HEK293 (cell line): ENCODE results near the gene WAC.

Experiments used
- CTCF ChIA-PET: fragments of 350-600 bp; formaldehyde crosslinking; extraction: SDS; loops from one replicate; lab custom pipeline; 2021; ENCODE audit warnings: antibody characterized with exemption; lab: Yijun Ruan, JAX
- POLR2A ChIA-PET: fragments of 300-600 bp; formaldehyde crosslinking; extraction: SDS; loops from one replicate; lab custom pipeline; 2020; ENCODE audit warnings: antibody characterized with exemption, inconsistent platforms; lab: Yijun Ruan, JAX
- H3K27ac ChIP-seq: fragments of 200-500 bp; sonication (Bioruptor generic); 2 replicates; pipeline ENCODE4 v1.5.1; 2014; ENCODE audit warnings: low read depth, low read length, control low read depth, inconsistent platforms; ENCODE audit errors: extremely low read depth
- H3K36me3 ChIP-seq, 2 experiments: fragments of 200-500 bp in 1 of 2; sonication (Bioruptor generic) in 1 of 2; 1 replicate in 1 of 2; 2 replicates in 1 of 2; pipeline ENCODE4 v1.5.1; 2014 to 2017; ENCODE audit warnings: inconsistent platforms in 2 of 2, low read length in 2 of 2; ENCODE audit not compliant: control insufficient read depth in 2 of 2, insufficient read depth in 1 of 2
- H3K4me1 ChIP-seq: fragments of 200-500 bp; sonication (Bioruptor generic); 2 replicates; pipeline ENCODE4 v1.5.1; 2014; ENCODE audit warnings: mild to moderate bottlenecking, low read length, inconsistent platforms; ENCODE audit not compliant: control insufficient read depth, insufficient read depth
- H3K4me3 ChIP-seq: 2 replicates; pipeline ENCODE4 v1.5.1; 2011; ENCODE audit warnings: low read depth, mild to moderate bottlenecking, control low read depth, low read length, moderate library complexity
- H3K9me3 ChIP-seq: fragments of 200-500 bp; sonication (Bioruptor generic); 2 replicates; pipeline ENCODE4 v1.5.1; 2014; ENCODE audit warnings: low read depth, low read length, inconsistent platforms; ENCODE audit not compliant: control insufficient read depth, insufficient read depth
- MZF1 ChIP-seq: fragments of 450-650 bp; formaldehyde crosslinking; IDR thresholded peaks from 2 replicates; pipeline ENCODE4 v1.5.1; 2017; ENCODE audit warnings: missing biosample characterization, missing genetic modification characterization, borderline replicate concordance
- OSR2 ChIP-seq: fragments of 450-650 bp; formaldehyde crosslinking; IDR thresholded peaks from 2 replicates; pipeline ENCODE4 v1.5.1; 2016; ENCODE audit warnings: missing biosample characterization, missing genetic modification characterization
- PBX3 ChIP-seq: sonication (generic); formaldehyde crosslinking; IDR thresholded peaks from 2 replicates; pipeline ENCODE4 v1.8.1; 2022; ENCODE audit warnings: mild to moderate bottlenecking, moderate library complexity, missing genetic modification reagents
- REPIN1 ChIP-seq: fragments of 450-650 bp; formaldehyde crosslinking; IDR thresholded peaks from 2 replicates; pipeline ENCODE4 v1.5.1; 2017; ENCODE audit warnings: missing biosample characterization, missing genetic modification characterization, low read depth
- ZBTB26 ChIP-seq: fragments of 450-650 bp; formaldehyde crosslinking; optimal IDR thresholded peaks from 2 replicates; pipeline ENCODE3; 2016; ENCODE audit warnings: missing biosample characterization, mild to moderate bottlenecking, missing genetic modification characterization
- ZNF133 ChIP-seq: fragments of 450-650 bp; formaldehyde crosslinking; IDR thresholded peaks from 2 replicates; pipeline ENCODE4 v1.5.1; 2016; ENCODE audit warnings: missing biosample characterization, missing genetic modification characterization
- ZNF138 ChIP-seq: fragments of 450-650 bp; formaldehyde crosslinking; IDR thresholded peaks from 2 replicates; pipeline ENCODE4 v1.5.1; 2016; ENCODE audit warnings: missing biosample characterization, missing genetic modification characterization, borderline replicate concordance
- ZNF174 ChIP-seq: fragments of 450-650 bp; formaldehyde crosslinking; IDR thresholded peaks from 2 replicates; pipeline ENCODE4 v1.5.0; 2017; ENCODE audit warnings: missing biosample characterization, mild to moderate bottlenecking, missing genetic modification characterization
- ZNF18 ChIP-seq: fragments of 450-650 bp; formaldehyde crosslinking; IDR thresholded peaks from 2 replicates; pipeline ENCODE4 v1.5.1; 2016; ENCODE audit warnings: missing biosample characterization, missing genetic modification characterization
- ZNF362 ChIP-seq: fragments of 450-650 bp; formaldehyde crosslinking; IDR thresholded peaks from 2 replicates; pipeline ENCODE4 v1.5.1; 2016; ENCODE audit warnings: missing biosample characterization, missing genetic modification characterization
- ZNF398 ChIP-seq: fragments of 450-650 bp; formaldehyde crosslinking; IDR thresholded peaks from 2 replicates; pipeline ENCODE4 v1.5.1; 2017; ENCODE audit warnings: missing biosample characterization, missing genetic modification characterization
- ZNF549 ChIP-seq: fragments of 450-650 bp; IDR thresholded peaks from 2 replicates; pipeline ENCODE4 v1.5.1; 2018; ENCODE audit warnings: missing biosample characterization, missing genetic modification characterization, mild to moderate bottlenecking, inconsistent platforms, moderate library complexity
- ZNF580 ChIP-seq: fragments of 450-650 bp; formaldehyde crosslinking; IDR thresholded peaks from 2 replicates; pipeline ENCODE4 v1.5.1; 2016; ENCODE audit warnings: missing biosample characterization, missing genetic modification characterization
- ZNF585B ChIP-seq: fragments of 450-650 bp; formaldehyde crosslinking; IDR thresholded peaks from 2 replicates; pipeline ENCODE4 v1.5.1; 2016; ENCODE audit warnings: missing biosample characterization, missing genetic modification characterization
- ZNF626 ChIP-seq: fragments of 450-650 bp; sonication (Bioruptor Pico); formaldehyde crosslinking; IDR thresholded peaks from 2 replicates; pipeline ENCODE4 v1.5.1; 2018; ENCODE audit warnings: missing biosample characterization, missing genetic modification characterization, inconsistent platforms
- ZNF654 ChIP-seq: fragments of 450-650 bp; formaldehyde crosslinking; IDR thresholded peaks from 2 replicates; pipeline ENCODE4 v1.5.1; 2016; ENCODE audit warnings: low read depth, missing biosample characterization, missing genetic modification characterization
- ZXDB ChIP-seq: fragments of 450-650 bp; formaldehyde crosslinking; IDR thresholded peaks from 2 replicates; pipeline ENCODE4 v1.5.1; 2016; ENCODE audit warnings: missing biosample characterization, missing genetic modification characterization

WAC gene

GRCh38 chr10:28585076-28585475, 52.2 kb downstream of the WAC start (continued):
- TF ChIP-seq ZNF18 (tag by site-specific recombination) (no peak), ZXDB (tag by site-specific recombination) (no peak), ZNF133 (no peak), ZNF626 (no peak), ZNF398 (tag by site-specific recombination) (no peak), ZNF549 (no peak), ZNF138 (tag by site-specific recombination) (no peak), ZNF580 (tag by site-specific recombination) (no peak), REPIN1 (tag by site-specific recombination) (no peak)
- TF ChIP-seq, all 188 proteins: peak for 0

- Histone ChIP-seq H3K4me1 (peaks cover 17% of the 10 kb centered on the region), H3K27ac (no peak overlapping the region), H3K4me3 (no peak overlapping the region), H3K36me3 (peaks cover 52 to 83% of the 10 kb centered on the region in 2 experiments), H3K9me3 (no peaks in the 10 kb centered on the region)
- POLR2A ChIA-PET: no interaction called here
- CTCF ChIA-PET: interaction anchor here (0.7 to 1.0 kb wide), 3 partner anchors 25 to 45 kb away, joined by 3 read pairs; no protein-coding TSS in a partner anchor
- no peak for TF ChIP-seq ZBTB26
- no peak for TF ChIP-seq ZNF654 (tag by site-specific recombination)
- no peak for TF ChIP-seq ZNF585B (tag by site-specific recombination)
- TF ChIP-seq ZNF362 (tag by site-specific recombination): no peak
- TF ChIP-seq MZF1 (tag by site-specific recombination): no peak
- TF ChIP-seq ZNF174 (tag by site-specific recombination): no peak
- no peak for TF ChIP-seq OSR2 (tag by site-specific recombination)
- TF ChIP-seq PBX3 (CRISPR knock-in tag): no peak
These were observed 53.3 kb downstream of the WAC start for GRCh38 chr10:28586176-28586575.
